HUES6 (cell line): Measurements from ENCODE around the gene IFNA13.

Experiments
- H3K27ac ChIP-seq: 2 replicates; pipeline ENCODE4 v1.7.0; 2013; ENCODE audit warnings: low read depth, mild to moderate bottlenecking, low read length, inconsistent platforms
- H3K27me3 ChIP-seq: 2 replicates; pipeline ENCODE4 v1.6.1; 2013; ENCODE audit warnings: low read length; ENCODE audit not compliant: control insufficient read depth, insufficient read depth
- H3K36me3 ChIP-seq: 2 replicates; pipeline ENCODE4 v1.6.1; 2013; ENCODE audit warnings: low read length; ENCODE audit not compliant: control insufficient read depth, insufficient read depth
- H3K4me1 ChIP-seq: 2 replicates; pipeline ENCODE4 v1.6.1; 2013; ENCODE audit warnings: low read length; ENCODE audit not compliant: control insufficient read depth, insufficient read depth
- H3K4me3 ChIP-seq: 2 replicates; pipeline ENCODE4 v1.5.1; 2013; ENCODE audit warnings: low read depth, low read length
- H3K9ac ChIP-seq: one replicate; pipeline ENCODE4 v1.6.1; 2013; ENCODE audit warnings: mild to moderate bottlenecking, low read length
- H3K9me3 ChIP-seq: 2 replicates; pipeline ENCODE4 v1.6.1; 2013; ENCODE audit warnings: low read depth, low read length; ENCODE audit not compliant: control insufficient read depth, insufficient read depth

IFNA13 gene

DNA sequence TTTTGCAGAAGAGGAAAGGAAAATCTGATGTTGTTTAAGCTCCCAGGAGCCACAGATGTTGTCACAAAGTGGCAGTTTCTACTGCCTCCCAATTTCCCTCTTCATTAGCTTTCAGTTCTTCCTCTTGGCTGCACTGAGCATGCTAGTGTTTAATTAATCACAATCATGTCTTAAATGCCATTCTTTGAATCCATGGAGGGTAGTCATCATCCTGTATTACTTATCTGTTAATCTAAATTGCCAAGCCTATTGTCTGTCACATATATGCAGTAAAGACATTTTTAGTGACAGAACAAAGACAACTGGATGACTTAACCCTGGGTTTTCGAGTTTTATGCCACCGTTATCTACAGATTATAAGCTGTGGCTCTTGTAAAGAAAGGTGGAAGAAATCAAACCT lies 47.4 kb downstream of the IFNA13 start:
- no peaks in the 10 kb centered on the region for H3K27me3 ChIP-seq
- H3K4me3 ChIP-seq: no peak overlapping the region
- H3K4me1 ChIP-seq: no peaks in the 10 kb centered on the region
- no peak overlapping the region for H3K9ac ChIP-seq
- peaks cover 2% of the 10 kb centered on the region; the same call in 1 of the 2 replicates for H3K36me3 ChIP-seq
- no peaks in the 10 kb centered on the region for H3K9me3 ChIP-seq
- no peak overlapping the region for H3K27ac ChIP-seq

DNA sequence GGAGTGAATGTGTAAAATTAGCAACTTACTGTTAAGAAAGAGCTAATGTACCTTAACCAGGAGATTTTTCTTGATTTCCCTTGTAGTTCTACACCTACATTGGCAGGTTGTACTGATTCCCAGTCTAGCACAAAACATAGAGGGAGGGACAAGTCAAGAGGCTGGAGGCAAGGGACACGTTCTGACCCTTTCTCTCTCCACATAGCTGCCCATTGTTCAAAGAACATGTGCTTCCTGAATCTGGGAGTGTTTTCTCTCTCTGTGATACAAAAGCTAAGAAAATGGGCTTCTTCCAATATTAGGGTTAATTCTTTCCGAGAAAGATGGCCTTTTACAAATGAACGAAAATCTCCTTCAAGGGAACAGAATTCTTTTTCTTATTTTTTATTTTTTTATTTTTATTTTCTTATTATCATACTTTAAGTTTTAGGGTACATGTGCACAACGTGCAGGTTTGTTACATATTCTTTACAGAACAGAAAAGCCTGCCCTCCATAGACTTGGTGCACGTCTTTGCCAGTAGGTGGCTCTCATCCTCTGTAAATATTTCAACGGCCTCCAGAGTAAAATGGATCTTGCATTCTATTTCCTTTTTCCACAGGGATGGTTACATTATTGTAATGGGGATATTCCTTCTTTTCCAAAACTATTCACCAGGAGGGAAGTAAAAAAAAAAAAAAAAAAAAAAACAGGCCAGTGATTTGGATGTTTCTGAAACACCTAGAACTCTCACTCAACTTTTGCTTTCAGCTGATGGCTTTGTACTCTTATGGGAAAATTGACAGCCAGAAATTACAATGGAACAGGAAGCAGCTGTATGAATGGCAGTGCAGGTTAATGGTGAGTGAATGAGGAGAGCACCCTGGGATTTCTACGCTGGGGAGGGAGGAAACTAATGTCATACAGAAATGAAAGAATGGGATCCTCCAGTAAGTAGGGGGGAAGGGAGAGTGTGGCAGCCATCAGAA lies 49.6 kb downstream of the IFNA13 start:
- Histone ChIP-seq H3K9ac (no peak overlapping the region), H3K9me3 (no peaks in the 10 kb centered on the region), H3K36me3 (peaks cover 2% of the 10 kb centered on the region; the same call in 1 of the 2 replicates), H3K27ac (no peak overlapping the region), H3K4me1 (no peaks in the 10 kb centered on the region), H3K27me3 (no peaks in the 10 kb centered on the region), H3K4me3 (no peak overlapping the region)
